Breast epithelium (tissue), 4 donors: ENCODE data around the gene CTSE. TPM values are rescaled to one million over a fixed set of nuclear protein-coding genes. Genes with fewer than 3 reads are reported as not detected.

Source experiments
- DNase-seq, 2 donors: peaks; one replicate each; pipeline ENCODE4 v3.0.0-alpha.2; 2019; ENCODE audit warnings: low spot score in 2 of 2
- H3K27ac ChIP-seq, 2 donors: fragments of 200-600 bp; sonication (generic) in 1 of 2; one replicate each; pipeline ENCODE4 v1.5.1; 2016 to 2019; ENCODE audit warnings: mild to moderate bottlenecking in 1 of 2
- H3K27me3 ChIP-seq, 2 donors: fragments of 200-600 bp; sonication (generic) in 1 of 2; one replicate each; pipeline versions ENCODE4 v1.5.1 to v1.6.0; 2017 to 2019; ENCODE audit warnings: control low read depth in 1 of 2, mild to moderate bottlenecking in 1 of 2
- H3K36me3 ChIP-seq: fragments of 200-600 bp; one replicate; pipeline ENCODE4 v1.5.1; 2019
- H3K4me1 ChIP-seq, 2 donors: fragments of 200-600 bp; sonication (generic); one replicate each; pipeline ENCODE4 v1.5.1; 2016 to 2019; ENCODE audit warnings: control low read depth in 1 of 2
- H3K4me3 ChIP-seq, 3 donors: fragments of 200-600 bp; sonication (generic); 1 replicate in 2 of 3; 2 replicates in 1 of 3; pipeline ENCODE4 v1.5.1; 2016 to 2019; ENCODE audit warnings: mild to moderate bottlenecking in 3 of 3, moderate library complexity in 2 of 3
- H3K9me3 ChIP-seq, 2 donors: fragments of 200-600 bp; sonication (generic) in 1 of 2; one replicate each; pipeline ENCODE4 v1.5.1; 2016 to 2019; ENCODE audit warnings: control low read depth in 1 of 2
- POLR2A ChIP-seq: fragments of 450-650 bp; IDR thresholded peaks from one replicate; pipeline ENCODE4 v1.6.1; 2016; ENCODE audit warnings: antibody characterized with exemption, mild to moderate bottlenecking, moderate library complexity
- POLR2AphosphoS5 ChIP-seq, 3 donors: sonication (generic); formaldehyde crosslinking; IDR thresholded peaks; one replicate each; pipeline ENCODE4 v1.6.1; 2017; ENCODE audit warnings: antibody characterized with exemption in 3 of 3
- intact Hi-C: fragments of 100-400 bp; cut with DNase I; formaldehyde crosslinking; loops from one replicate; pipeline ENCODE4 v1.15.1; 2023; ENCODE audit warnings: low total_unique reads
- total RNA-seq, 3 donors: library from RNA; depleted of rRNA; stranded (reverse); fragments of >200 nt; gene quantifications; one replicate each; pipeline ENCODE4 v1.1.0, GENCODE V29; 2016
- TF ChIP-seq, protein P1 (sequence below), 3 donors: fragments of 450-650 bp; IDR thresholded peaks; one replicate each; pipeline ENCODE4 v1.5.1; 2016 to 2017; ENCODE audit warnings: antibody characterized with exemption in 3 of 3, mild to moderate bottlenecking in 3 of 3, moderate library complexity in 3 of 3

Gene CTSE
- total RNA-seq, 3 donors from 2014 or later = under 0.01 TPM; not detected in 2

DNA sequence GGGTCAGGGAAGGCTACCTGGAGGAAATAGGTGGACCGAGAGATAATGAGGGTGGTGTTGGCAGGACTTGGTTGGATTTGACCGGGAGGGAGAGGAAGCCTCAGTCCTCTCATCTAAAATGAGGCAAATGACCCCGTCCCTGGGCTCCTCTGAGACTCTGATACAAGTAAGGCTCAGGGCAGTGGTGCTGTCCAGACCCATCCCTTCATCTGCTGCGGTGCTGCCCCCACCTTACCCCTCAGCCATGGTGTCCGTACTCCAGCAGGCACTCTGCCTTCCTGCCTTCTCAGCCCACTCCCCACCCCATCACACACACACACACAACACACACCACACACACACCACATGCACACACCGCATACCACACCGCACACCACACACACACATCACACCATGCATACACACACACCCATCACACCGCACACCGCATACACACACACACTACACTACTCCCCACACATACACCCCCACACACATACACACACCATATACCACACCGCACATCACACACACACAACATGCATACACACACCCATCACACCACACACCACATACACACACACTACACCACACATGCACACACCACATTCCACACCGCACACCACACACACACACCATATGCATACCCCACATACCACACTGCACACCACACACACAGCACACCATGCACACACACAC is 51.1 kb downstream of the CTSE start:
- no peak overlapping the region for H3K4me3 ChIP-seq
- no peak overlapping the region for H3K27ac ChIP-seq
- H3K36me3 ChIP-seq = no peaks in the 10 kb centered on the region
- H3K9me3 ChIP-seq = no peaks in the 10 kb centered on the region
- no peak for DNase-seq
- no peaks in the 10 kb centered on the region for H3K4me1 ChIP-seq
- TF ChIP-seq POLR2A (no peak), POLR2AphosphoS5 (IDR thresholded peaks at IDR 0.05) (no peak)
- TF ChIP-seq, protein P1, sequence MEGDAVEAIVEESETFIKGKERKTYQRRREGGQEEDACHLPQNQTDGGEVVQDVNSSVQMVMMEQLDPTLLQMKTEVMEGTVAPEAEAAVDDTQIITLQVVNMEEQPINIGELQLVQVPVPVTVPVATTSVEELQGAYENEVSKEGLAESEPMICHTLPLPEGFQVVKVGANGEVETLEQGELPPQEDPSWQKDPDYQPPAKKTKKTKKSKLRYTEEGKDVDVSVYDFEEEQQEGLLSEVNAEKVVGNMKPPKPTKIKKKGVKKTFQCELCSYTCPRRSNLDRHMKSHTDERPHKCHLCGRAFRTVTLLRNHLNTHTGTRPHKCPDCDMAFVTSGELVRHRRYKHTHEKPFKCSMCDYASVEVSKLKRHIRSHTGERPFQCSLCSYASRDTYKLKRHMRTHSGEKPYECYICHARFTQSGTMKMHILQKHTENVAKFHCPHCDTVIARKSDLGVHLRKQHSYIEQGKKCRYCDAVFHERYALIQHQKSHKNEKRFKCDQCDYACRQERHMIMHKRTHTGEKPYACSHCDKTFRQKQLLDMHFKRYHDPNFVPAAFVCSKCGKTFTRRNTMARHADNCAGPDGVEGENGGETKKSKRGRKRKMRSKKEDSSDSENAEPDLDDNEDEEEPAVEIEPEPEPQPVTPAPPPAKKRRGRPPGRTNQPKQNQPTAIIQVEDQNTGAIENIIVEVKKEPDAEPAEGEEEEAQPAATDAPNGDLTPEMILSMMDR (IDR thresholded peaks at IDR 0.05) = no peak
- peaks cover 0 to 4% of the 10 kb centered on the region in 2 donors for H3K27me3 ChIP-seq
- intact Hi-C loops = loop anchor here (10.0 kb wide), 1 partner anchor 178 kb away; no protein-coding TSS in a partner anchor

DNA sequence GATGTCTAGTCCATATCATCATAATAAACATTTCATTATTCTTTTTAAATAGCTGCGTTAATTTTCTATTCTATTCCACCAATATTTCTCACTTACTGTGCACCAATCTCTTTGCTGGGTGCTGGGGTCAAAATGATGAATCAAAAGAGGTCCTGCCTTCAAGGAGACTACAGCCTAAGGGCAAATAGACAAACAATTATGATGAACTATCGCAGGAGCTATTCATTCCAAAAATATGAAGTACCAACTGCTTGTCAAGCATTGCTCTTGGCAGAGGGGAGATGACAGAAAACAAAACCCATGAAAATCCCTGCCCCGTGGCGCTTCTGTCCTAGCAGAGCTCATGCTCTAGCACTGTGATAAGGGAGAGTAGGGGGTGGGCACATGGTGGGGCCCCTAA is 51.6 kb downstream of the CTSE start:
- Histone ChIP-seq H3K36me3 (no peaks in the 10 kb centered on the region), H3K4me3 (no peak overlapping the region), H3K9me3 (no peaks in the 10 kb centered on the region), H3K4me1 (no peaks in the 10 kb centered on the region), H3K27me3 (peaks cover 0 to 4% of the 10 kb centered on the region in 2 donors), H3K27ac (no peak overlapping the region)
- TF ChIP-seq, protein P1 (IDR thresholded peaks at IDR 0.05) = no peak
- TF ChIP-seq POLR2A = no peak
- no peak for DNase-seq
- intact Hi-C loops = loop anchor here (10.0 kb wide), 1 partner anchor 177 kb away; no protein-coding TSS in a partner anchor

DNA sequence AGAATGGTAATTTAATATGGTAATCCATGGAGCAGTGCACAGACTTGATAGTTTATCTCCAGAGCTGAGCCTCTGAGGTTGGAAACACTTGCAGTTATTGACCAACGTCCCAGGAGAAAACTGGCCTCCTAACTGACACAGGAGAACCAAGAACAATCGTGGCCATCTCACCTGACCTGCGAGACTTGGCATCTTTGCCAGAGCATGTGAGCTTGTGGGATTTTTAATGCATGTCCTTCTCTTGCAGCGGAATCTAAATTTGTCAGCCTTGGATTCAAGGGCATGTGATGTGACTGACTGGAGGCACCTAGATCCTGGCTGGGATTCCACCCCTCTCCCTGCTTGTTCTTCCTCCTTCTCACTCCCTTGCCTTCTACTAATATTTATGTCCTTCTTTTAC is 52.6 kb downstream of the CTSE start:
- Histone ChIP-seq H3K36me3 (no peaks in the 10 kb centered on the region), H3K4me3 (no peak overlapping the region), H3K27me3 (no peaks in the 10 kb centered on the region), H3K4me1 (no peaks in the 10 kb centered on the region), H3K27ac (no peak overlapping the region), H3K9me3 (no peaks in the 10 kb centered on the region)
- intact Hi-C loops = loop anchor here (10.0 kb wide), 1 partner anchor 176 kb away; no protein-coding TSS in a partner anchor
- TF ChIP-seq, protein P1 (IDR thresholded peaks at IDR 0.05) = no peak
- no peak for TF ChIP-seq POLR2AphosphoS5 (IDR thresholded peaks at IDR 0.05)
- no peak for TF ChIP-seq POLR2A
- DNase-seq = no peak

DNA sequence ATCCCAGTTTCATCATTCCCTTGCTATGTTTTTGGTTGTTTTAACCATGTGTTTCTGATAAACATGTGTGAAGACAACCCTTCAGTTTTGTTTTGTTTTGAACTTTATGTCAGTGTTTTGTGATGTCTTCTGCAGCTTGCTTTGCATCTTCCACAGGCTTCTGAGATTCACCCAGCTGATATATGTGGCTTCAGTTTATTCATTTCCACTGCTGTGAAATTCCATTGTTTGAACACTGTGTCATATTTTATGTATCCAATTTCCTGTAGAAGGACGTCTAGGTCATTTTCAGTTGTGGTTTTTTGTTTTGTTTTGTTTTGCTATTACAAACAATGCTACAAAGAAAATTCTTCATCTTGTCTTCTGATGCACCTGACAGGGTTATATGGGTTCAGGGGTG is 53.2 kb downstream of the CTSE start:
- H3K27me3 ChIP-seq = no peaks in the 10 kb centered on the region
- H3K9me3 ChIP-seq = no peaks in the 10 kb centered on the region
- DNase-seq = no peak
- no peaks in the 10 kb centered on the region for H3K4me1 ChIP-seq
- H3K27ac ChIP-seq = no peak overlapping the region
- intact Hi-C loops = loop anchor here (10.0 kb wide), 1 partner anchor 176 kb away; no protein-coding TSS in a partner anchor
- no peaks in the 10 kb centered on the region for H3K36me3 ChIP-seq
- no peak overlapping the region for H3K4me3 ChIP-seq
- TF ChIP-seq, protein P1 (IDR thresholded peaks at IDR 0.05) = no peak

DNA sequence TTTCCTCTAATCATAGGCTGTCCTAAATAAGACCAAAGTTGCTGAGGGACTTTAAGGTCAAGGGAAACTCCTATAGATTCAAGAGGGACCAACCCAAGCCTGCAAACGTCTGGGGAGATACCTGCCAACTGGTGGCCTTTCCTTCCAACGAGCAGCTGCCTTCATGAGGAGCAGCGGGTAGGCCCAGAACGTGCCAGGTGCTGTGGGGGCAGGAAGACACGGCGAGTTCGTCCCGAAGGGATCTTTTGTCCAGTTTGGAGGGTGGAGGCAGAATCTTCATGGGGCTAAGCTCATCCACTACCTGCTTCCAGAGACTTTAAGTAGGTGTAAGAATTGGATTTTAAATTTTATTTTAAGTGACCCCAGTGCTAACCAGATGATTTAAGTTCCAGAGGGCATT is 54.5 kb downstream of the CTSE start:
- no peak for DNase-seq
- no peak overlapping the region for H3K4me3 ChIP-seq
- intact Hi-C loops = no loop called here
- no peaks in the 10 kb centered on the region for H3K36me3 ChIP-seq
- H3K9me3 ChIP-seq = no peaks in the 10 kb centered on the region
- TF ChIP-seq POLR2A (no peak), POLR2AphosphoS5 (IDR thresholded peaks at IDR 0.05) (no peak)
- TF ChIP-seq, protein P1 (IDR thresholded peaks at IDR 0.05) = no peak
- no peaks in the 10 kb centered on the region for H3K27me3 ChIP-seq
- no peaks in the 10 kb centered on the region for H3K4me1 ChIP-seq
- no peak overlapping the region for H3K27ac ChIP-seq
